Measurements from ENCODE around the gene DNASE2B.

- TF ChIP-seq CTCF (IDR thresholded peaks at IDR 0.05; ENCODE audit: low read length) (no peak), EZH2 (IDR thresholded peaks at IDR 0.05; ENCODE audit: borderline replicate concordance, low read length) (no peak)
Measured at GRCh38 chr1:84430546-84430945, 32.3 kb downstream of the DNASE2B start.

Measured in OCI-LY1 (cell line).